NCI-H187 (cell line): ENCODE data around the gene DPAGT1.
A peak's percentile ranks its signal among the peaks of the same experiment; 100 is the strongest.
"Not testable (repeated sequence)": the region's sequence is repeated elsewhere in the genome, so short reads cannot be mapped to it uniquely, and the experiment has no call there.

Experiments used
- DNase-seq, 2 experiments: peaks; one replicate each; lab custom pipeline; 2025; lab: John Stamatoyannopoulos, UW

DPAGT1 gene

DNA sequence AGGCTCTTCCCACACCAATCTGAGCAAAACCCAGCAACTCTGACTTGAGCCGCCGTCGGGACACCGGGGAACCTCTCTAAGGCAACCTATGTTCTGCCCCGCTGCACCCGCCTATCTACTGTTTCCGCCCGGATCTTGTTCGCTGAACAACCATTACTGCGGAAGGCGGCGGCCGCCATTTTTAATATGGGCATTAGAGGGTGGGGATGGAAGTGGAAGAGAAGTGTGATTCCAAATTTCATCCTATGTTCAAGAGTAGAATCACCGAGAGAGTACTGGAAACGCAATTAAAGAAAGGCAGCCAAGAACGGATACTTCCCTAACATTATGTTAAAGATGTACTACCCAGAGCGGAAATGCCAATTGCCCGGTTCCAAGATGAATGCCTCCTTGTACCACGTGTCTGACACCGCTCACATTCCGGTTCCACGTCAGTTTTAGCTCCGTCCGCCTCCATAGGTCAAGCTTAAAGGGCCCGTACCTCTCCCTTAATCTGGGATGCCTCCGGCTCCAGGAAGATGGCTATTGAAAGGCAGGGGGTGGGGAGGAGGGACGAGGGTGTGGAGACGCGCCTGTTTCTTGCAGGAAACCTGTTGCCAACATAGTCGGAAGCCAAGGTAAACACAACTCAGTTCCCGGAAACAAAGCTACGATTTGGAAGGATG lies at the start of gene DPAGT1:
DPAGT1 (minus strand) TSS at position 95 of the 665 bp plus-strand sequence. CDS start 198 bp downstream, outside the sequence.
- peak; percentile 81 to 90 for DNase-seq

DNA sequence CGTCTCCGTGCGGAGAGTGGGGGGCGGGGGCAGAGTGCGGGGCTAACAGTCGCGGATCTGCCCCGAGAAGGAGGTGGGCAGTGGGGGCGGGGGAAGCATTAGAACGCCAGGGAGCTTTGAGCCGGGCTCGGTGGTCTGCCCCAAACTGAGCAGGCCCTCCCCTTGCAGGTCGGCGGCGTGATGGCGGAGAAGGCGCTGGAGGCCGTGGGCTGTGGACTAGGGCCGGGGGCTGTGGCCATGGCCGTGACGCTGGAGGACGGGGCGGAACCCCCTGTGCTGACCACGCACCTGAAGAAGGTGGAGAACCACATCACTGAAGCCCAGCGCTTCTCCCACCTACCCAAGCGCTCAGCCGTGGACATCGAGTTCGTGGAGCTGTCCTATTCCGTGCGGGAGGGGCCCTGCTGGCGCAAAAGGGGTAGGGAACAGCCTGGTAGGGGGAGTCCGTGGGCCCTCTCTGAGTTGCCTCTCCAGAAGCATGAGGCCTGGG lies 48.2 kb upstream of the DPAGT1 start:
- no peak for DNase-seq

DNA sequence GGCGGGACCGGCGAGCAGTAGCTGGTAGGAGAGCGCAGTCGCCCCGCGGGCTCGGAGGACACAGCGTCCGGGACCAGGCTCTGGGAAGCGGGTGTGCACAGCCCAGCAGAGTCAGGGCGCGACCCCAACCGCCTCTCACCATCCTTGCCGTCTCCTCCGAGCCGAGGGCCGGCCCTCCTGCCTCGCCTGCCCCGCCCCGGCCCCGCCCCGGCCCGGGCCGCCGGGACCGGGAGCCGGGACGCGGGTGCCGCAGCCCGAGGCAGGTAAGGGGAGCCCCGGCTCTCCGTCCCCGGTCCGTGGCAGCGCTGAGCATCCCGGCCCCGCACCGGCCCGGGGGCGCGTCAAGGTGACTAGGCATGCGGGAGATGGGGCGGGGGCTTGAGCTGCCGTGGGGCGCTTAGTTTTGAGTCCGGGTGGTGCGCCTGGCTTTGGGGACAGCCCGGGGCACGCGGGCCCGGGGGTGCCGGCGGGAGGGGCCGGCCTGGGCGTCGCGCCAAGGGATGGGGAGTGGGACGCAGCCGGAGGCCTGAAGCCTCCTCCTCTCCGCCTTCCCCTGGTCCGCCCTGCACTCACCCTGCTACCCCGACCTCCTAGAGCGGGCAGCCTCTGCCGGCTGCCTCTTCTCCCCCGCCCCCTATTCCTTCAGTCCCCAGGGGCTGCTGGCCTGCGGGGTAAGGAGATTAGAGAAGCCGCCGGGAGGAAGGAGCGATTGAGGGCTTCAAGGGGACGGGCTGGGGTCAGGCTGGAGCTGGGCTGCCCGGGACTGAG lies 47.5 kb upstream of the DPAGT1 start, which contains the start of gene ABCG4:
ABCG4 (plus strand) TSS at position 35 of the 768 bp plus-strand sequence. CDS start 914 bp downstream, outside the sequence.
- no peak for DNase-seq

DNA sequence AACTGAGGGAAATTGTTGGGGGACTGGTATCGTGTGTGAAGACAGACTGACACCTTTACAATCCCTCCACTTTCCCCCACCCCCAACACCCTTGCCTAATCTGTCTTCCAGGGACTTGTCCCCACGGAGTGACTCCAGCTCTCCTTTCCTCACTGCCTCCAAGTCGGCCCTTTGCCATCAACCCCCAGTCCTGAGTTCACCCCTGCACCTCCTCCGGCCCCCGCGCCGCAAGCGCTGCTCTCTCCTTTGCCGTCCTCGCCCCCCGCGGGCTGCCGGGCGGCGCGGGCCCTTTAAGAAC lies 47.0 kb upstream of the DPAGT1 start:
- no peak for DNase-seq

DNA sequence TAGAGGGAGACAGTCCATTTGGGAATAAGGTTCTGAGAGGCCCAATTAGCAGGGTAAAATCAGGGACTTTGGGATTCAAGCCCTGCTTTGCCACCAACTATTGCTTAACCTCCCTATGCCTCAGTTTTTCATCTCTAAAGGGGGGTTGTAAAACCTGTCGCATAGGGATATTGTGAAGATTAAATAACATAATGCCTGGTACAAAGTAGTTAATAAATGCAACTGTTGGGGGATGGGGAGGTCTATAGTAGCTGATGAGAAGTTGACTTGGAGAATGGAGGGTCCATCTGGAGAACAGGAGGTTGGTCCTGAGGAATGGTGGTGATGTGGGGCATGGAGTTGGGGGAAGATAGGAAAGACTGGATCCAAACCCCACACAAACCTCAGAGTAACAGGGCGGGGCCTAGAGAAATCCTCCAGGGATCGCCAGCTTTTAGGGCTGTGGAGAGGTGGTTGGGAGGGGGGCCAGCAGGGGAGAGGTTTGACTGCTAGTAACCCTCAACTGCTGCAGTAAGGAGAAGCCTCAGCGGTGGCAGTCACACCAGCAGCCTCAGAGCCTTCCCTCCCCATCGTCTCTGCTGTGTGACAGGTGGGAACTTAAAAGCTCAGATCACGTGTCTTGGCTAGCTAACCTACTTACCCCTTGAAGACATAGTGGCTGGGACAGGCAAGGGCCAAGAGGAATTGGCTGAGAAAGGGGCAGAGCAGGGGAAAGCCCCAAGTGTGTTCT lies 46.1 kb upstream of the DPAGT1 start:
- peak in 1 of 2 experiments; percentile 57 for DNase-seq

DNA sequence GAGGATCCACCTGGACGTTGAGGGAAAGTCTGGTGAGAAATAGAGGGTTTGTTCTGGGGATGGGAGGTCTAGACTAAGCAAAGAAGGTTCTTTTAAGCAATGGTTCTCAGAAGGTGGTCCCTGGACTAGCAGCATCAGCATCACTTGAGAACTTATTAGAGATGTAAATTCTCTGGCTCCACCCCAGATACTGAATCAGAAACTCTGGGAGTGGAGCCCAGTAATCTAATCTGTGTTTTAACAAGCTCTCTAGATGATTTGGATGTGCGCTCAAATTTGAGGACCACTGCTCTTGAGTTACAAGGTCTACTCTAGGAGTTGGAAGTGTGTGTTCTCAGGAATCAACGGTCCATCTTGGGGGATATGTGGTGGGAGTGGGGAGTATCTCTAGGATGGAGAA lies 43.9 kb upstream of the DPAGT1 start:
- DNase-seq: no peak

DNA sequence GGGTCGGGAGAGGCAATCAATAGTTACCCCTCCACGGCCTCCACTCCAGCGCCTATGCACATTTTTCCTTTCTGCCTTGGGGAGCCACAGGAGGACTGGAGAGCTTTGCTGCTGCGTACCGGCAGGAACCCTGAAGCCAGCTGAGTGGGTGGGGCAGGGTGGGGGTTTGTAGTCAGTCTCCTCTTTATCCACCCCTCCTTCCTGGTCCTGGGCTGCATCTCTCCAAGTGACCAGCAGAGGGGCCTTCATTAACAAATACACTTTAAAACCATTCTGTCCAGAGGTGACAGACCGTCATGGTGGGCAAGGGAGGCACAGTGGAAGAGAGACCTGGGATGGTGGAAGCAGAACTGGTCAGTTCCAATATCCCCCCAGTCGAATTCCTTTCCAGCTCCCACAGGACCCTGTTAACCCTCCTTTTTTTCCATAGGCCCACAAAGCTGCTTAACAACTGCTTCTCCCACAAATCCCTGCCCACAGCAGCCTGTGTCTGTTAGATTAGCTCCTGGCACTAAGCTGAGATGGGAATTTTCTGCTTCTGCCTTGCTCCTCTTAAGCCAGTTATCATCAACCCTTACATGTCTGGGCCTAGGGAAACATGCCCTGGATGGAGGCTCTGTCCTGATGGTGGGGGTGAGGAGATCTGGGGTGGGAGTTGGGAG lies 43.3 kb upstream of the DPAGT1 start:
- DNase-seq: no peak

DNA sequence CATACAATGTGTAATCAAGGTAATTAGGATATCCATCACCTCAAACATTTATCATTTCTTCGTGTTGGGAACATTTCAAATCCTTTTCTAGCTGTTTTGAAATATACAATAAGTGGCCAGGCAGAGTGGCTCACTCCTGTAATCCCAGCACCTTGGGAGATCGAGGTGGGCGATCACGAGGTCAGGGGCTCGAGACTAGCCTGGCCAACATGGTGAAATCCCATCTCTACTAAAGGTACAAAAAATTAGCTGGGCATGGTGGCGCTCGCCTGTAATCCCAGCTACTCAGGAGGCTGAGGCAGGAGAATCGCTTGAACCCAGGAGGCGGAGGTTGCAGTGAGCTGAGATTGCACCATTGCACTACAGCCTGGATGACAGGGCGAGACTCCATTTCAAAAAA lies 37.6 kb upstream of the DPAGT1 start:
- not testable (repeated sequence) for DNase-seq

DNA sequence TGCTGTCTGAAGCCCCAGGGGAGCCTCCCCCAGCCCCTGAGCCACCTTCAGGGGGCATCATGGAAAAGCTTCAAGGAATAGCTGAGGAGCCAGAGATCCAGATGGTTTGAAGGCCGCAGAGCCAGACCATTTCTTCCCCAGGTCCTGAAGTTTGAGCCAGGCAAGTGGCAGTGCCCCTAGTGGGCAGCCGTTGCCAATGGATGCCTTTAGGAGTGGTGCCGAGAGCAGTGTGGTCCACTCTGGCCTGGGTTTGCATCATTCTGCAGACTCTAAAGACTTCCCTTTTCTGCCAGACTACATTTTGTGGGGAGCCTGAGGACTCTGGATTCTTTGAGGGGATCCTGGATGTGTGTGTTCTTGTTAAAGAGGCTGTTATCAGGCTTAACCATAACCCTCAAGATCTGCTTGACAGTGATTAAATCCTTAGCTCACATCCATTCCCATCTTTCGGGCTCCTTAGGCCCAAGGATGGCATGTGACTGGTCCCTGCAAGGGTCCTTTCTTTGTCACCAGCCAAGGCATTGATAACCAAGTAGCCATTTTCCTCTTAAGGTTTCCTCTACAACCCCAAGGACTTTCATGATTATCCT lies 32.8 kb upstream of the DPAGT1 start:
- no peak for DNase-seq

DNA sequence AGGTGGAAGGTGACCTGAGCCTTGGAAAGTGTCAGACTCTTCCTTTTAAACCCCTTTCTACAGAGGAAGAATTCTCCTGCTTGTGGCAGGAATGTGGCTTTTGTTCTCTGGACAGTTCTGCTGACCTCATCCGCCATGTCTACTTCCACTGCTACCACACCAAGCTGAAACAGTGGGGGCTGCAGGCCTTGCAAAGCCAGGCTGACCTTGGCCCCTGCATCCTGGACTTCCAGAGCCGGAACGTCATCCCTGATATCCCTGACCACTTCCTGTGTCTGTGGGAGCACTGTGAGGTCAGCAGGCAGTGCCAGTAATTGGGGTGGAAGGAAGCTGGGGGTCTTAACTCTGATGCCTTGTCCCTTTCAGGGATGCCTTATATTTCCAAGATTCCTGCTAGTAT lies 29.0 kb upstream of the DPAGT1 start:
- DNase-seq: no peak

DNA sequence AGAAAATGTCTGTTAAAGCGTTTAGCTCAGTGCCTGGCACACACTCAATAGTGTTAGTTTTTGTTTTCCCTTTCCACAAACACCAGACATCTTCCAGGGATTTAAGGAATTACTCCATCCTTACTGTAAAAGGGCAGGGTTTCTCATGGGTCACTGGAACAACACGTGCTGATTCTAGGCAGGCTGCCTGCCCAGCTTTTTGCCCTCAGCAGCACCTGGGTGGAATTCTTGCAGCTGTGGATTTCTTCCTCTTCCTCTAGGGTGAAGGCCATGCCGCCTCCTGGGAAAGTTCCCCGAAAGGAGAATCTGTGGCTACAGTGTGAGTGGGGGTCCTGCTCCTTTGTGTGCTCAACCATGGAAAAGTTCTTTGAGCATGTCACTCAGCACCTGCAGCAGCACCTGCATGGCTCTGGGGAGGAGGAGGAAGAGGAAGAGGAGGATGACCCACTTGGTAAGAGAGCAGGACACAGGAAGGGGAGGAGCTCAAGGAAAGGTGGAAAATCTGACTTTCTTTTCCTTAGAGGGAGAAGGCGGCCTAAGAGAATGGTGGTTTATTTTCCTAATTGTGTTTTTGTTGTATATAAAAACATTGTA lies 25.1 kb upstream of the DPAGT1 start:
- DNase-seq: no peak

DNA sequence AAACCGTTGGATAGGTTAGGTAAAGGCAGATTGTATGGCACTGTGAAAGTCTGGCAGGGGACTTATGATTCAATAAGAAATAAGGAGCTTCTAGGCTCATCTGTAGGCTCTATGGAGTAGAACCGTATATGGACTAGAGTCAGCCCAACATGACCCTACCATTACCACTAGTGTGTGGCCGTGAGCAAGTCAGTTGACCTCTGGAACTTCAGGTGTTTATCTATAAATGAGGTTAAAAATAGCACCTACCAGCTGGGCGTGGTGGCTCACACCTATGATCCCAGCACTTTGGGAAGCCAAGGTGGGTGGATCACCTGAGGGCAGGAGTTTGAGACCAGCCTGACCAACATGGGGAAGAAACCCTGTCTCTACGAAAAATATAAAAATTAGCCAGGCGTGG lies 24.2 kb upstream of the DPAGT1 start:
- DNase-seq: no peak

DNA sequence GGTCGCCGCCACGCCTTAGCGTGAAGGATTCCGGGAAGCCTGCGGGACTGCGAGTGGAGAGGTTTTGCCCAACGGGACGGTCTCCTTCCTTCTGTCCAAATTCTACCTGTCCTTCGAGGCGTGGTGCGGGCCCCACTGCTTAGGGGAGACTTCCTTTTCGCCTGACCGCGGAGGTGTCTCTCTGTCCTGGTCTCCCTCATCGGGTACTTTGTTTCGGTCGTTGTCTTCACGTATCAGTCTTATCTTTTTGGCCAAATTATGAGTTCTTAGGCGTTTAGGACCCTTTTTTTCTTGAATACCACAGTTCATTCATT lies 20.1 kb upstream of the DPAGT1 start:
- no peak for DNase-seq

DNA sequence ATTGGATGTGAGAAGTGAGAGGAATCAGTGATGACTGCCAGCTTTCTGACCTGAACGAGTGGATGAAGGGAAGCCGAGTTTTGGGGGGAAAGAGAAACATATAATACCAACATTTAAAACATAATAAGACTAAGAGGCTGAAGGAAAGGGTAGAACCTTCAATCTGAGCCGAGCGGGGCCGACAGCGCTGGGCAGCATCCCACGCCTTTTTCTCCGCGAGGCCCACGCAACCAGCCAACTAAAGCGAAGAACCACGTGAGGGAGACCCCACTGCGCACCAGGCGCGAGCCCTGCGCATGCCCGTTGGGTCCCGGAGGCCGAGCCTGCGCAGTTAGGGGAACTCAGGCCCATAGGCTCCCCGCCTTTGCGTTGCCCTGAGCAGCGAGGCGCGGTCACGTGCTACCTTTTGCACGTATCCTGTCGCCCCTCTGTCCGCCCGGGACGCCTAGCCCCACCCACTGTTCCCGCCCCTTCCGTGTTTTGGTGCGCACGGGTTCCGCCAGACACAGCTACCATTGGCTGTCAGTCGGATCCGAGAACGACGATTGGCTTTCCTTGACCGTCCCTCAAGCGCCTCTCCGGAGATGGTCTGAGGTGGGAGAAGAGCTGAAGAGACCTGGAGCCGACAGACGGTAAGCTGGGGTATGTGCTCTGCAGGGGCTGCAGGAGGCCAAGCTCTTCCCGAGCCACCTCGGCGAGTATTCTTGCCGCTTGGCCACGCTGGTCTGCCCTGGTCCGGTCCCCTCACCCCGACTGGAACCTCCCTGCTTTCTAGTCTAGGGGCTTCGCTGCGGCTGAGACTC lies 19.6 kb upstream of the DPAGT1 start, which contains the start of gene HINFP:
HINFP (plus strand) TSS at position 573 of the 803 bp plus-strand sequence. CDS start 5,365 bp downstream, outside the sequence.
- peak; percentile 95 to 98 for DNase-seq

DNA sequence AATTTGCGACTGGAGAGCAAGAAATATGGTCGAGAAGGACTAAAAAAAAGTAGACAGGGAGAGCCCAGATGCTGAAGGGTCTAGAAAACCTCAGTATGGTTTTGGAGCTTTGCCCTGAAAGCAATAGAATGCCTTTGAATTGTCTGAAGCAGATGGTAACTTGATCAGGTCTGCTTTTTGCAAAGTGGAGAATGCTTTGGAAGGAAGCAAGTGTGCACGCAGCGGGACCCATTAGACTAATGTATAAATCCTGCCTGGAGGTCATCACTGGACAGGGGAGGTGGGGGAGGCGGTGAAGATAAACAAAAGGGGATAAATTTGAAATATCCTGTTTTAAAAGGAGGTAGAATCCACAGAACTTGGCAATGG lies 19.0 kb upstream of the DPAGT1 start:
- DNase-seq: peak in 1 of 2 experiments; percentile 44

DNA sequence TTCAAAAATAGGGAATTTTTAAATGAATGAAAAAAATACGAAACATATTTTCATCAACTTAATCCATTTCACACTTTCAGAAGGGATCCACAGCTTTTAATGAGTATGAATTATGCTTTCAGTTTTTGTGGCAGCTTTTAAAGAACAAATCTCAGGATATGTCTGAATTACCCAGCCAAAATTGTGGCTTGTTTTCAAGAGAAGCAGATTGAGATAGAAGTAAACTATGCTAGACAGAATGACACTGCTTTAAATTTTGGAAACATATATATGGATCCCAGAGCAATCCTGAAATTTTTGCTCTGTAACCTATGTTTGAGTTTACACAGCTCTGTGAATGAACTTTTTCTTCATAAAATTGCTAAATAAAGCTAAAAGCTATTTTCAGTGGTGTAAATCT lies 17.3 kb upstream of the DPAGT1 start:
- DNase-seq: no peak

DNA sequence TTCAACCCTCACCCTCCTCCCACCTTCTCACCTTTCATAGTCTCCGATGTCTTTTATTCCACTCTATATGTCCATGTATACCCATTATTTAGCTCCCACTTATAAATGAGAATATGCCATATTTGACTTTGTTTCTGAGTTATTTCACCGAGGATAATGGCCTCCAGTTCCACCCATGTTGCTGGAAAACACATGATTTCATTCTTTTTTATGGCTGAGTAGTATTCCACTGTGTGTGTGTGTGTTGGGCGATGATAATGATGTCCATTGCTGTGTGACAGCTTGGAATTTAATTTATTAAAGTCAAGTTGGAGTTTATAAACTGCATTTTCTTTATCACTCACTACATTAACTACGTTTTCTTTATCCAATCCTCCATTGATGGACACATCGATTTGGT lies 16.6 kb upstream of the DPAGT1 start:
- DNase-seq: no peak

DNA sequence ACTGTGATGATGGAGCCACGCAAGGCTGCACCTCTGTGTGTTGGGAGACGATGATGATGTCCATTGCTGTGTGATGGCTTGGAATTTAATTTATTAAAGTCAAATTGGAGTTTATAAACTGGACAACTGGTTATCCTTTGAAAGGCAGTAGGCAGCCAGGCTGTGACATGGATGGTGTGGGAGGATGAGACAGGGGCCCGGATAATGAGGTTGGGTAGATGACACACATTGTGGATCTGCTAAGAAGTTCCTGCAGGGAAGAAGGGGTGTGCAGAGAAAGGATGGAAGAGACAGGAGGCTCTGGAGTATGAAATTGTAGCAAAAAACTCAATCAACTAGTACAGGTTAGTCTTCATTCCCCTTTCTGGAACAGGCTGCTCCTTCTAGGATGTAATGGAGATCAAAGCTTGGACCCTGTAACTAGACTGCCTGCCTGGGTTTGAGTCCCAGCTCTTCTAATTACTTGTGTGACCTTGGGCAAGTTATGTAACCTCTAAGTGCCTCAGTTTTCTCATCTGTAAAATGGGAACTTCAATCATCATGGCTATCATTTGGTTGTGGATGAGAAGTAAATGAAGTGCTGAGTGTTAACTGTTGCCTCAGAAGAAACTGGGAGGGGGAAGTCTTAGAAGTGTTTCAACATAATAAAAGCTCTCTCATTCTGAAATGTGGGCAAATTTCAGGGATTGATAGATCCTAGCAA lies 15.5 kb upstream of the DPAGT1 start:
- DNase-seq: no peak

DNA sequence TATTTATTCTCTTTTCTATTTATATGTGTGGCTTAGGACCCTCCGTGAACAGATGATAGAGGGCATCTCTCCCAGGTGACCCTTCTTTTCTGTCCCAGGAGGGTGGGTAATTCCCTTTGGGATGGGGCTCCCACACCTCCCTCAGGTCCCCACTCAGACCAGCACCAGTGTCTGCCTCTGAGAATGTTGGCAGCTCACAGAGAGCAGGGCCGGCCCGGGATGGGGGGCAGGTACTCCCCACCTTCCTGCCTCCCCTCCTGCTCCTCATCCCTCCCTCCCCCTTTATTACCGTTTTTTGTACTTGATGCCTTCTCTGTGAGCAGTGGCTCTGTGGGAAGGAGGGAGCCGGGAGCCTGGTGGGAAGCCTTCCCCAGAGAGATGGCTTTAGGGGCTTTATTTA lies 14.9 kb upstream of the DPAGT1 start:
- DNase-seq: no peak

DNA sequence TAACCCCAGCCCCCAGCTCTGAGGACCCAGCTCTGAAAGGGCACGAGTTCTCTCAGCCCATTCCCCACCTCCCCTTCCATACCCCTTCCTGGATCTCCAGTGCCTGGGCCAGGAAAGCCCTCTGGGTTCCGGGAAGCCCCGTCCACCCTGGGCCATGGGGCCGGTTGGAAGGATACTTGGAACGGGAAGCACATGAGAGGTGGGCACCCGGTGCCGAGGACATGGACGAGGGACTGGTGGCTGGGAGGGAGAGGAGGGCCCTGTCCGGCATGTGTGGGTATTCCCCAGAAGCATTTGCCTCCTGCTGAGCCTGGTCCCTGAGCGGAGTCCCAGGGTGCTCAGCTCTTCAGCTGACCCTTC lies 14.6 kb upstream of the DPAGT1 start:
- DNase-seq: no peak
